A549 (cell line): Measurements from ENCODE around the gene ABLIM3. TPM values are rescaled to one million over a fixed set of nuclear protein-coding genes. Genes with fewer than 3 reads are reported as not detected.
A peak's percentile ranks its signal among the peaks of the same experiment; 100 is the strongest.

Source experiments
- ATAC-seq, 2 experiments: fragments of 200-7000 bp in 1 of 2; fragments of >200 bp in 1 of 2; cut with Nextera tagmentation in 1 of 2; cut with Tn5 transposase in 1 of 2; 3 replicates each; pipeline versions ENCODE4 v1.8.0 to v1.9.1; 2018 to 2020; ENCODE audit warnings: mild to moderate bottlenecking in 1 of 2, moderate library complexity in 1 of 2
- CTCF ChIA-PET: fragments of 300-600 bp; sonication (Branson Sonifier 250); formaldehyde crosslinking; extraction: SDS; loops from one replicate; lab custom pipeline; 2021; ENCODE audit warnings: antibody characterized with exemption, inconsistent platforms; lab: Yijun Ruan, JAX
- POLR2A ChIA-PET: fragments of 350-600 bp; formaldehyde crosslinking; extraction: SDS; loops from one replicate; lab custom pipeline; 2021; ENCODE audit warnings: antibody characterized with exemption, inconsistent platforms; lab: Yijun Ruan, JAX
- DNase-seq, 2 experiments: peaks; one replicate each; pipeline versions ENCODE4 v3.0.0 to v3.0.0-alpha.2; 2011 to 2016; ENCODE audit warnings: low read depth in 1 of 2, low spot score in 1 of 2
- FAIRE-seq: peaks from 2 replicates; lab custom pipeline; 2011; peaks lifted over from hg19 to GRCh38; lab: Jason Lieb, UNC
- H3K27ac ChIP-seq, 2 experiments: fragments of >200 bp; sonication (Bioruptor Twin); formaldehyde crosslinking; 3 replicates each; pipeline ENCODE4 v1.5.1; 2016 to 2017
- H3K4me1 ChIP-seq: fragments of >200 bp; sonication (Bioruptor Twin); formaldehyde crosslinking; 3 replicates; pipeline ENCODE4 v1.6.1; 2016
- H3K4me2 ChIP-seq: fragments of >200 bp; sonication (Bioruptor Twin); formaldehyde crosslinking; 3 replicates; pipeline ENCODE4 v1.6.1; 2016
- H3K4me3 ChIP-seq: fragments of >200 bp; sonication (Bioruptor Twin); formaldehyde crosslinking; 3 replicates; pipeline ENCODE4 v1.5.1; 2016
- H3K9me3 ChIP-seq: fragments of >200 bp; sonication (Bioruptor Twin); formaldehyde crosslinking; 3 replicates; pipeline ENCODE4 v1.6.1; 2016
- CBX2 ChIP-seq: fragments of 200-600 bp; sonication (generic); IDR thresholded peaks from 2 replicates; pipeline ENCODE4 v1.6.1; 2016; ENCODE audit warnings: low read depth, mild to moderate bottlenecking, borderline replicate concordance
- CBX8 ChIP-seq: fragments of 200-600 bp; sonication (generic); IDR thresholded peaks from 2 replicates; pipeline ENCODE4 v1.6.1; 2016
- CHD2 ChIP-seq: fragments of 150-350 bp; IDR thresholded peaks from 2 replicates; pipeline ENCODE4 v1.6.1; 2014; ENCODE audit warnings: low read length; ENCODE audit not compliant: partially characterized antibody
- EHF ChIP-seq: fragments of 250-450 bp; sonication (Bioruptor Pico); IDR thresholded peaks from 2 replicates; pipeline ENCODE4 v1.5.0; 2020; ENCODE audit warnings: mild to moderate bottlenecking
- EHMT2 ChIP-seq: fragments of 200-600 bp; sonication (generic); IDR thresholded peaks from 2 replicates; pipeline ENCODE4 v1.6.1; 2016; ENCODE audit warnings: antibody characterized with exemption, low read depth, mild to moderate bottlenecking, moderate library complexity
- EP300 ChIP-seq, 2 experiments: fragments of >200 bp; sonication (Bioruptor Twin); formaldehyde crosslinking; IDR thresholded peaks; 2 replicates in 1 of 2; 3 replicates in 1 of 2; pipeline ENCODE4 v1.6.1; 2016 to 2017
- ESRRA ChIP-seq: fragments of 150-350 bp; IDR thresholded peaks from 2 replicates; pipeline ENCODE4 v1.6.1; 2014; ENCODE audit warnings: mild to moderate bottlenecking, low read length, borderline replicate concordance
- FOSB ChIP-seq: fragments of 250-450 bp; sonication (Bioruptor Pico); IDR thresholded peaks from 2 replicates; pipeline ENCODE4 v1.5.0; 2020; ENCODE audit warnings: mild to moderate bottlenecking, moderate library complexity
- FOSL2 ChIP-seq, 2 experiments: fragments of 450-650 bp in 1 of 2; fragments of >200 bp in 1 of 2; sonication (Bioruptor Twin) in 1 of 2; formaldehyde crosslinking; IDR thresholded peaks; 2 replicates each; pipeline versions ENCODE4 v1.5.0 to v1.6.1; 2016 to 2020; ENCODE audit warnings: mild to moderate bottlenecking in 1 of 2, moderate library complexity in 1 of 2
- HEYL ChIP-seq: fragments of 250-450 bp; sonication (Bioruptor Pico); IDR thresholded peaks from 2 replicates; pipeline ENCODE4 v1.8.0; 2021; ENCODE audit warnings: mild to moderate bottlenecking, moderate library complexity
- HOXB13 ChIP-seq: fragments of 250-450 bp; sonication (Bioruptor Pico); IDR thresholded peaks from 2 replicates; pipeline ENCODE4 v1.5.0; 2020; ENCODE audit warnings: low read depth, mild to moderate bottlenecking, moderate library complexity
- JUN ChIP-seq, 2 experiments: fragments of >200 bp; sonication (Bioruptor Twin); formaldehyde crosslinking; IDR thresholded peaks; 2 replicates in 1 of 2; 3 replicates in 1 of 2; pipeline ENCODE4 v1.6.1; 2016 to 2017
- JUNB ChIP-seq: fragments of >200 bp; sonication (Bioruptor Twin); formaldehyde crosslinking; IDR thresholded peaks from 2 replicates; pipeline ENCODE4 v1.6.1; 2016
- KDM1A ChIP-seq: fragments of 200-600 bp; sonication (generic); IDR thresholded peaks from 2 replicates; pipeline ENCODE4 v1.6.1; 2016; ENCODE audit warnings: low read depth, mild to moderate bottlenecking
- KDM5A ChIP-seq: fragments of 200-600 bp; sonication (generic); IDR thresholded peaks from 2 replicates; pipeline ENCODE4 v1.6.1; 2016; ENCODE audit warnings: antibody characterized with exemption, mild to moderate bottlenecking
- MAZ ChIP-seq: fragments of 150-350 bp; IDR thresholded peaks from 2 replicates; pipeline ENCODE4 v1.6.1; 2014; ENCODE audit warnings: antibody characterized with exemption, low read depth, low read length, borderline replicate concordance
- NR3C1 ChIP-seq: fragments of >200 bp; sonication (Bioruptor Twin); formaldehyde crosslinking; IDR thresholded peaks from 3 replicates; pipeline ENCODE4 v1.6.1; 2017
- PHF8 ChIP-seq: fragments of 200-600 bp; sonication (generic); IDR thresholded peaks from 2 replicates; pipeline ENCODE4 v1.6.1; 2016; ENCODE audit warnings: low read depth, mild to moderate bottlenecking, antibody characterized with exemption, moderate library complexity, borderline replicate concordance
- POLR2AphosphoS2 ChIP-seq: conservative IDR thresholded peaks from 2 replicates; pipeline ENCODE4 v1.6.1; 2012; ENCODE audit warnings: low read length, improper control_type of control experiment, inconsistent platforms
- RAD21 ChIP-seq, 2 experiments: fragments of >200 bp in 1 of 2; sonication (Bioruptor Twin) in 1 of 2; formaldehyde crosslinking in 1 of 2; IDR thresholded peaks in 1 of 2; conservative IDR thresholded peaks in 1 of 2; 2 replicates in 1 of 2; 3 replicates in 1 of 2; pipeline ENCODE4 v1.6.1; 2012 to 2018; ENCODE audit warnings: inconsistent platforms in 1 of 2
- RNF2 ChIP-seq: fragments of 200-600 bp; sonication (generic); IDR thresholded peaks from 2 replicates; pipeline ENCODE4 v1.6.1; 2016; ENCODE audit warnings: low read depth, mild to moderate bottlenecking, antibody characterized with exemption, moderate library complexity, borderline replicate concordance
- SREBF2 ChIP-seq: fragments of 450-650 bp; IDR thresholded peaks from 2 replicates; pipeline ENCODE4 v1.6.1; 2014; ENCODE audit warnings: mild to moderate bottlenecking, moderate library complexity
- TFCP2L1 ChIP-seq: fragments of 250-450 bp; sonication (Bioruptor Pico); IDR thresholded peaks from 2 replicates; pipeline ENCODE4 v1.5.0; 2021; ENCODE audit warnings: mild to moderate bottlenecking
- TP53 ChIP-seq: fragments of 250-450 bp; sonication (Bioruptor Pico); IDR thresholded peaks from 2 replicates; pipeline ENCODE4 v1.5.0; 2021; ENCODE audit warnings: mild to moderate bottlenecking, moderate library complexity
- ZC3H11A ChIP-seq: fragments of 450-650 bp; IDR thresholded peaks from 2 replicates; pipeline ENCODE4 v1.6.1; 2014; ENCODE audit warnings: antibody characterized with exemption, mild to moderate bottlenecking
- ZFP36 ChIP-seq: fragments of 450-650 bp; IDR thresholded peaks from 2 replicates; pipeline ENCODE4 v1.6.1; 2014; ENCODE audit warnings: borderline replicate concordance; ENCODE audit not compliant: partially characterized antibody
- ZNF302 ChIP-seq: fragments of 250-450 bp; sonication (Bioruptor Pico); IDR thresholded peaks from 2 replicates; pipeline ENCODE4 v1.9.0; 2021; ENCODE audit warnings: inconsistent platforms, mild to moderate bottlenecking, moderate library complexity
- ZSCAN20 ChIP-seq: fragments of 250-450 bp; sonication (Bioruptor Pico); IDR thresholded peaks from 2 replicates; pipeline ENCODE4 v1.8.0; 2022; ENCODE audit warnings: mild to moderate bottlenecking, moderate library complexity
- WGBS: methylation state at CpG from one replicate; pipeline ENCODE4 v1.1.6; 2017; ENCODE audit errors: missing lambda C conversion rate; 5-methylcytosine and 5-hydroxymethylcytosine counted together
- polyA plus RNA-seq, 4 experiments: library from polyadenylated mRNA; depleted of rRNA in 3 of 4; stranded (reverse); fragments of >200 nt; fragmentation: RNase III in 1 of 4; extraction: RNeasy Plus Mini Kit Qiagen cat#74134 plus additional on column Dnase treatment in 1 of 4; gene quantifications; 2 replicates in 3 of 4; 3 replicates in 1 of 4; pipeline ENCODE4 v1.2.3, GENCODE V29; 2011 to 2017
- TF ChIP-seq, protein P1 (sequence below): IDR thresholded peaks from 2 replicates; pipeline ENCODE4 v1.6.1; 2012
- TF ChIP-seq, protein P2 (sequence below): fragments of >200 bp; sonication (Bioruptor Twin); formaldehyde crosslinking; IDR thresholded peaks from 2 replicates; pipeline ENCODE4 v1.6.1; 2016

The ABLIM3 gene
- polyA plus RNA-seq, 2 of the 4 experiments (the other 2 are of a cell fraction): 2.7 to 3.0 TPM

DNA sequence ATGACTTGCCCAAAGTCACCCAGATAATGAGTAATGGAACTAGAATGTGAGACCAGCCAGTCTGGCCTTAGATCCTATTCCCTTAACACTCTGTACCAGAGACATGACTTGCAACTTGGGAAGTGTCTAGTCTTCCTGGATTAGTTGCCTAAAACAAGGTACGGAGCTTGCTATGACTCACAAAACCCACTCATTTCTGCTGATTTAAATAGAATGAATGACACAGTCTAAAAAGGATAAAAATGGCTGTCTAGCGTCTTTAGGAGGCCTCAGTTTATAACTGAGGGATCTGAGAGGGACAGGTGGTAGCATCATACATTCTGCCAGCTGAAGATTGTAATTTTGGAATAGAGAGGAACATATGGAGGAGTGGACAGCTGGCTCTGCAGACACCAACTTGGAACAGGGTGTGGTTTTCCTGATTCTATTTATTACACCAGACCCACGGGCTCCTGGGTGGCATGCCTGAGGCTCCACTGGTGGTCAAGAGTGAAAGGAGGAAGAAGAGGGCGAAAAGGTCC, 62.7 kb downstream of the ABLIM3 start:
- no peak overlapping the region for H3K27ac ChIP-seq
- DNase-seq: peak in 1 of 2 experiments; percentile 18
- CTCF ChIA-PET: interaction anchor here (0.7 to 1.6 kb wide), 2 partner anchors 10 to 62 kb away, joined by 3 read pairs; partner anchors contain the start of gene ABLIM3
- no peaks in the 10 kb centered on the region for H3K4me1 ChIP-seq
- FAIRE-seq: no peak
- ATAC-seq: no peak
- H3K4me3 ChIP-seq: no peak overlapping the region
- no peak for TF ChIP-seq RNF2
- TF ChIP-seq CBX8: no peak
- no peak for TF ChIP-seq JUNB
- no peak for TF ChIP-seq TFCP2L1 (CRISPR knock-in tag)
- TF ChIP-seq TP53 (CRISPR knock-in tag): no peak
- no peak for TF ChIP-seq NR3C1
- TF ChIP-seq JUN (IDR thresholded peaks at IDR 0.05): no peak
- no peak for TF ChIP-seq ZC3H11A
- no peaks in the 10 kb centered on the region for H3K9me3 ChIP-seq
- POLR2A ChIA-PET: no interaction called here
- no peak overlapping the region for H3K4me2 ChIP-seq
- 38% methylated on average over 4 of the region's 4 CpGs for WGBS

DNA sequence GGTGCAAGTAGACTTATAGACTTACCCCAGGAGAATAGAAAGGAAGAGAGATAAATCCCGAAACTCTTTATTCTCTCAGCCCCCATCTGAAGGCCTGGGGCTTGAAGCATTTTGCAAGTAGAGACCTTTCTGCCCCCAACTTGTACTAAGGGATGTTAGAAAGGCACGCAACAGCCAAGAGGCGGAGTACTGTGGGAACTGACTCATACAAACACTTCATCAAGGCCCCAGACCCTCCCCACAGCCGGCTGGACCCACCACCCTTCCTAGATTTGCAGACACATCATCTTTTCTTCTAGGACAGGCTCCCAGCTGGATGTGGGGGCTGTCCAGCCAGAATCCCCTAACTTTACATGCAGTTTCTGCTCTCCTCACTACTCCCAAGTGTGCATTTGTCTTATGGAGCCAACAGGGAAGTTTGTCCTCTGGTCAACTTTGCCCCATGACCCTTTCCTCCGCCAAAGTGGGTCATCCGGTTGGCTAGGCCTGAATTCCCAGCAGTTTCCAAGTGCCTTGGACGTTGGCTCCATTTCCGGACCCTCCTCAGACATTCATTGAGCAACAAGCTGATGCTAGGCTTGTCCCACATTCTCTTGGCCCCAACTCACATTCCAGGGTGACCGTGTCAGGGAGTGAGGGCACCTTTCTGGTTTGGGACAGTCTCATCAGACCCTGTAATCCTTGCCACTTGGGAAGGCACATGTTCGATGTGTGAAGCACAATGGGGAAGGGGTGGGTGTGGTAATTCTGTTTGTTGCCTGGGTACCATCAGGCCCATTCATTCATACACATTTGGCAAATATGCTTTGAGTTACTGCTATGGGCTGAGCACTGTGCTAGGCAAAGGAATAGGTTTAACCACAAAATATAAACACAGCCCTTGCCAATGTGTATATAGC, 64.6 kb downstream of the ABLIM3 start:
- POLR2A ChIA-PET: no interaction called here
- 69% methylated on average over 10 of the region's 10 CpGs for WGBS
- no peak for ATAC-seq

DNA sequence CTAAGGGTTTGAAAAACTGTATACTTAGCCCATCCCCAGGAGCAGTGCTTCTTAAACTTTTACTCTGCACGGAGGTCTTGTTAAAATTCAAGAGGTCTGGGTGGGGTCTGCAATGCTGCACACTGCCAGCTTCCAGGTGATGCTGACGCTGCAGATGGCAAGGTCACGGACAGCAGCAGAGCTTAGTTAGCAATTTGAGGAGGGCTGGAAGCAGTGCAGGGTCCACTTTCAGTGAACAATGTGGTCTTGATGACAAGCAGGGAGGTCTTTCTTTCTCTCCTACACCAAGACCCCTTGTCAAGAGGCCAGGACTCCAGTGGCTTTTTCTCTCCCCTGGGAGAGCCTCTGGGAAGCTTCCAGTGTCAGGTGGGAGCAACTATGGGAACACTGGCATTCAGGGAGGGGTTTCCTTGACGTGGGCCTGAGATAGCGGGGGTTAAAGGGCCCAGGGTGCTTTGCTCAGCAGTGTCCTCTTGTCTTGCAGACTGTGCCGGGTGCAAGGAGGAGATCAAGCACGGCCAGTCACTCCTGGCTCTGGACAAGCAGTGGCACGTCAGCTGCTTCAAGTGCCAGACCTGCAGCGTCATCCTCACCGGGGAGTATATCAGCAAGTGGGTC, 65.3 kb downstream of the ABLIM3 start:
- Histone ChIP-seq H3K4me1 (no peaks in the 10 kb centered on the region), H3K9me3 (no peaks in the 10 kb centered on the region), H3K27ac (no peak overlapping the region), H3K4me2 (no peak overlapping the region), H3K4me3 (no peak overlapping the region)
- TF ChIP-seq, protein P1, sequence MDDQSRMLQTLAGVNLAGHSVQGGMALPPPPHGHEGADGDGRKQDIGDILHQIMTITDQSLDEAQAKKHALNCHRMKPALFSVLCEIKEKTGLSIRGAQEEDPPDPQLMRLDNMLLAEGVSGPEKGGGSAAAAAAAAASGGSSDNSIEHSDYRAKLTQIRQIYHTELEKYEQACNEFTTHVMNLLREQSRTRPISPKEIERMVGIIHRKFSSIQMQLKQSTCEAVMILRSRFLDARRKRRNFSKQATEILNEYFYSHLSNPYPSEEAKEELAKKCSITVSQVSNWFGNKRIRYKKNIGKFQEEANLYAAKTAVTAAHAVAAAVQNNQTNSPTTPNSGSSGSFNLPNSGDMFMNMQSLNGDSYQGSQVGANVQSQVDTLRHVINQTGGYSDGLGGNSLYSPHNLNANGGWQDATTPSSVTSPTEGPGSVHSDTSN: no peak
- TF ChIP-seq JUNB (no peak), CBX2 (no peak), ZNF302 (no peak), HEYL (no peak), EP300 (IDR thresholded peaks at IDR 0.05) (no peak), CHD2 (no peak), ZFP36 (no peak), RNF2 (no peak), MAZ (no peak), POLR2AphosphoS2 (no peak), FOSL2 (IDR thresholded peaks at IDR 0.05) (no peak), FOSL2 (CRISPR knock-in tag; IDR thresholded peaks at IDR 0.05) (no peak), EHMT2 (no peak), SREBF2 (no peak), PHF8 (no peak), RAD21 (conservative IDR thresholded peaks at IDR 0.05 in 1 of 2, IDR thresholded peaks at IDR 0.05 in 1 of 2) (no peak), ZSCAN20 (CRISPR knock-in tag) (no peak)
- TF ChIP-seq, protein P2, sequence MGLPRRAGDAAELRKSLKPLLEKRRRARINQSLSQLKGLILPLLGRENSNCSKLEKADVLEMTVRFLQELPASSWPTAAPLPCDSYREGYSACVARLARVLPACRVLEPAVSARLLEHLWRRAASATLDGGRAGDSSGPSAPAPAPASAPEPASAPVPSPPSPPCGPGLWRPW: no peak
- ChIA-PET POLR2A (no interaction called here), CTCF (interaction anchor here (1.0 to 1.1 kb wide), 2 partner anchors 16 to 65 kb away, joined by 3 read pairs; partner anchors contain the start of gene ABLIM3)
- DNase-seq (no peak), ATAC-seq (no peak), FAIRE-seq (no peak)
- 60% methylated on average over 10 of the region's 10 CpGs for WGBS

More for the DNA sequence above, 64.6 kb downstream of the ABLIM3 start:
- FAIRE-seq: no peak
- CTCF ChIA-PET: interaction anchor here (1.0 to 1.1 kb wide), 2 partner anchors 17 to 64 kb away, joined by 3 read pairs; partner anchors contain the start of gene ABLIM3
- Histone ChIP-seq H3K4me1 (no peaks in the 10 kb centered on the region), H3K4me3 (no peak overlapping the region), H3K27ac (no peak overlapping the region), H3K9me3 (no peaks in the 10 kb centered on the region), H3K4me2 (no peak overlapping the region)
- TF ChIP-seq HEYL (no peak), ZSCAN20 (CRISPR knock-in tag) (no peak), PHF8 (no peak), FOSL2 (IDR thresholded peaks at IDR 0.05) (no peak), FOSL2 (CRISPR knock-in tag; IDR thresholded peaks at IDR 0.05) (no peak), HOXB13 (CRISPR knock-in tag) (no peak), ZFP36 (no peak), KDM1A (no peak), KDM5A (no peak), EHMT2 (no peak), FOSB (CRISPR knock-in tag) (no peak), MAZ (no peak), ZC3H11A (no peak), EHF (CRISPR knock-in tag) (no peak), CBX2 (no peak), ESRRA (no peak)
- TF ChIP-seq, protein P2: no peak
- DNase-seq: no peak
